OCI-LY1 (cell line): Measurements from ENCODE around the gene SERPINA5.

Experiments
- EZH2 ChIP-seq: fragments of 200-600 bp; sonication (generic), shearing (Covaris generic); IDR thresholded peaks from 2 replicates; pipeline ENCODE4 v1.8.0; 2017; ENCODE audit warnings: borderline replicate concordance, mixed run types, mild to moderate bottlenecking, antibody characterized with exemption, low read length, moderate library complexity, mixed read lengths
- TF ChIP-seq, protein P1 (sequence below): fragments of 200-600 bp; sonication (generic), shearing (Covaris generic); IDR thresholded peaks from 2 replicates; pipeline ENCODE4 v1.5.1; 2017; ENCODE audit warnings: mild to moderate bottlenecking, antibody characterized with exemption, low read length, moderate library complexity, mixed read lengths

DNA sequence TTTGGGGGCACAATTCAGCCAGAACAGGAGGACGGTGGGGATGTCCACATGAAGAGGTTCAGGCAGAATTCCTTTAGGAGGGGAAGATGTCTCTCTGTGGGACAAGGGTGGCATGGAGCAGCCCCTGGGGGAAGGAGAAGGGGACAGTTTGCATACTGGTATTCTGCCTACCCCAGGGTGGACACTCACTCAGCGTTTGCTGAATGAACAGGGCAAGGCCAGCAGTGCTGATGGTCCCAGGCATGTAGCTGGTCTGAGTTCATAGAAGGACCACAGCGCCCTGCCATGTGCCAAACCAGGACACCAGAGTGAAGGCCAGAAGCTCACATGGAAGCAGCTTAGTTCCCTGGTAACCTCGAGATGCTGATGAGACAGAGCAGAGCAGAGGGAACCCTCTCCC, 5.4 kb downstream of the SERPINA5 start:
- TF ChIP-seq, protein P1, sequence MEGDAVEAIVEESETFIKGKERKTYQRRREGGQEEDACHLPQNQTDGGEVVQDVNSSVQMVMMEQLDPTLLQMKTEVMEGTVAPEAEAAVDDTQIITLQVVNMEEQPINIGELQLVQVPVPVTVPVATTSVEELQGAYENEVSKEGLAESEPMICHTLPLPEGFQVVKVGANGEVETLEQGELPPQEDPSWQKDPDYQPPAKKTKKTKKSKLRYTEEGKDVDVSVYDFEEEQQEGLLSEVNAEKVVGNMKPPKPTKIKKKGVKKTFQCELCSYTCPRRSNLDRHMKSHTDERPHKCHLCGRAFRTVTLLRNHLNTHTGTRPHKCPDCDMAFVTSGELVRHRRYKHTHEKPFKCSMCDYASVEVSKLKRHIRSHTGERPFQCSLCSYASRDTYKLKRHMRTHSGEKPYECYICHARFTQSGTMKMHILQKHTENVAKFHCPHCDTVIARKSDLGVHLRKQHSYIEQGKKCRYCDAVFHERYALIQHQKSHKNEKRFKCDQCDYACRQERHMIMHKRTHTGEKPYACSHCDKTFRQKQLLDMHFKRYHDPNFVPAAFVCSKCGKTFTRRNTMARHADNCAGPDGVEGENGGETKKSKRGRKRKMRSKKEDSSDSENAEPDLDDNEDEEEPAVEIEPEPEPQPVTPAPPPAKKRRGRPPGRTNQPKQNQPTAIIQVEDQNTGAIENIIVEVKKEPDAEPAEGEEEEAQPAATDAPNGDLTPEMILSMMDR, result no peak
- TF ChIP-seq EZH2, result no peak
